ENCODE measurements around the gene ST8SIA6.

DNA sequence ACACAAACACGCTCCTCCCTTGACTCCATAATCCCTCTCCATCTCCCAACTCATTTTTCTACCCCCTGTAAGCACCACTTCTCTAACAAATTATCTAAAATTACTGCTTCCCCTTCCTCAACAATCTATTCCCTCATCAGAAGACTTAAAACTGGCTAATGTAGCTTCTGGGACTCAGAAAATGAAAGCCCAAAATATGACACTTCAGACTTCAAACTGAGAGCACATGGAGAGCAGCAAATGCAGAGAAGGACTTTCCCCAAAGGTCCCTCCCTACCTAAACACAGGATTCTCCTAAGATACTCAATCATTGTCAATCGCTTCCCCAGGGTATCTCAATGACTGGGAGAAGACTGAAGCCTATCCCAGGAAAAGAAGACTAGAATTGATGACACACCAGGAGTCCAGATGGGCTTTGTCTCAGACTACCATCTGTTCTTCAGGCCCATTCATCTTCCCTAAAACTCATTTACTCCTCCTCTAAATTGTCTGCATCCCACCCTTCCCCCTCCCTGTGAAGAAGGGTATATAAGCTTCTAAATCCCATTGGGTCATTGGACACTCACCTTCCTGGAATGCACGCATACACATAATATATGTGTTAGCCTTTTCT lies 39.2 kb downstream of the ST8SIA6 start:
- TF ChIP-seq, protein P1, sequence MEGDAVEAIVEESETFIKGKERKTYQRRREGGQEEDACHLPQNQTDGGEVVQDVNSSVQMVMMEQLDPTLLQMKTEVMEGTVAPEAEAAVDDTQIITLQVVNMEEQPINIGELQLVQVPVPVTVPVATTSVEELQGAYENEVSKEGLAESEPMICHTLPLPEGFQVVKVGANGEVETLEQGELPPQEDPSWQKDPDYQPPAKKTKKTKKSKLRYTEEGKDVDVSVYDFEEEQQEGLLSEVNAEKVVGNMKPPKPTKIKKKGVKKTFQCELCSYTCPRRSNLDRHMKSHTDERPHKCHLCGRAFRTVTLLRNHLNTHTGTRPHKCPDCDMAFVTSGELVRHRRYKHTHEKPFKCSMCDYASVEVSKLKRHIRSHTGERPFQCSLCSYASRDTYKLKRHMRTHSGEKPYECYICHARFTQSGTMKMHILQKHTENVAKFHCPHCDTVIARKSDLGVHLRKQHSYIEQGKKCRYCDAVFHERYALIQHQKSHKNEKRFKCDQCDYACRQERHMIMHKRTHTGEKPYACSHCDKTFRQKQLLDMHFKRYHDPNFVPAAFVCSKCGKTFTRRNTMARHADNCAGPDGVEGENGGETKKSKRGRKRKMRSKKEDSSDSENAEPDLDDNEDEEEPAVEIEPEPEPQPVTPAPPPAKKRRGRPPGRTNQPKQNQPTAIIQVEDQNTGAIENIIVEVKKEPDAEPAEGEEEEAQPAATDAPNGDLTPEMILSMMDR (IDR thresholded peaks at IDR 0.05), result no peak
- no peak for TF ChIP-seq POLR2AphosphoS5 (IDR thresholded peaks at IDR 0.05)

Measured in sigmoid colon (tissue), 4 donors.